ENCODE measurements around the gene LSAMP. TPM values are rescaled to one million over a fixed set of nuclear protein-coding genes. Genes with fewer than 3 reads are reported as not detected.
"Not testable (repeated sequence)": the region's sequence is repeated elsewhere in the genome, so short reads cannot be mapped to it uniquely, and the experiment has no call there.

The LSAMP gene
- total and polyA plus RNA-seq, 2 of the 4 experiments (the other 2 are of a cell fraction) = 7.9 to 8.0 TPM

DNA sequence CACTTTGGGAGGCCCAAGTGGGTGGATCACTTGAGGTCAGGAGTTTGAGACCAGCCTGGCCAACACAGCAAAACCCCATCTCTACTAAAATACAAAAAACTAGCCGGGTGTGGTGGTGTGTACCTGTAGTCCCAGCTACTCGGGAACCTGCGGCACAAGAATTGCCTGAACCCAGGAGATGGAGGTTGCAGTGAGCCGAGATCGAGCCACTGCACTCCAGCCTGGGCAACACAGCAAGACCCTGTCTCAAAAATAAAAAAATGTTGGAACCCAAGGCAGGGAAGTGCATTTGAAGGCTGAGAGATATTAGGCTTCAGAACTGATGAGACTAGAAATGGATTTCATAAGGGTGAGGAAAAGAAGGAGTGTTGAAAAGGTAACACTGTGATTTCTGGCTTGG lies 600.6 kb downstream of the LSAMP start:
- H3K4me3 ChIP-seq (ENCODE audit: insufficient read depth, low read depth, low read length); H3K9ac ChIP-seq (ENCODE audit: low read depth, low read length); ATAC-seq (ENCODE audit: low read depth); CTCF ChIA-PET; H2BK15ac ChIP-seq (ENCODE audit: low read depth, low read length); H3K79me1 ChIP-seq (ENCODE audit: low read depth in 1 of 2, low read length in 2 of 2); H3K56ac ChIP-seq (ENCODE audit: extremely low read depth, insufficient read depth, low read length); H2AK5ac ChIP-seq (ENCODE audit: low read depth, low read length); H2BK5ac ChIP-seq (ENCODE audit: low read depth, low read length, poor library complexity, severe bottlenecking); H3K18ac ChIP-seq (ENCODE audit: low read depth, low read length); intact Hi-C loops (cut with micrococcal nuclease); H4K91ac ChIP-seq (ENCODE audit: insufficient read depth, low read depth, low read length); in situ Hi-C loops (cut with MboI; ENCODE audit: low sequenced_read_pairs); H3K9me3 ChIP-seq (ENCODE audit: control insufficient read depth, insufficient read depth, low read length); H3K14ac ChIP-seq (replicated peaks; ENCODE audit: low read depth, low read length); BruUV-seq (replicated peaks); H3K27ac ChIP-seq (ENCODE audit: insufficient read depth, low read length); H3K4me1 ChIP-seq (ENCODE audit: control insufficient read depth, insufficient read depth, low read length); H3K4ac ChIP-seq (ENCODE audit: low read depth, low read length); H3K36me3 ChIP-seq (ENCODE audit: control insufficient read depth, insufficient read depth, low read length); H2AK9ac ChIP-seq (replicated peaks; ENCODE audit: low read depth, low read length, poor library complexity); H4K20me1 ChIP-seq (ENCODE audit: insufficient read depth, low read length); H4K8ac ChIP-seq (ENCODE audit: low read depth in 2 of 2, low read length in 2 of 2); POLR2A ChIA-PET (ENCODE audit: unreplicated experiment); H2AFZ ChIP-seq (replicated peaks; ENCODE audit: low read length, poor library complexity); H2BK20ac ChIP-seq (ENCODE audit: low read depth, low read length); H3K23ac ChIP-seq (ENCODE audit: low read depth, low read length); H2BK120ac ChIP-seq (ENCODE audit: low read depth, low read length); dilution Hi-C loops (cut with HindIII; ENCODE audit: low sequenced_read_pairs, unreplicated experiment); H3K9me1 ChIP-seq (ENCODE audit: insufficient read depth, low read length); H3K4me2 ChIP-seq (ENCODE audit: low read depth, low read length); H4K5ac ChIP-seq (ENCODE audit: low read depth, low read length); DNase-seq; H3K27me3 ChIP-seq (ENCODE audit: control insufficient read depth, insufficient read depth, low read length): not testable (repeated sequence)
- WGBS, 2 experiments (ENCODE audit: extremely low coverage in 2 of 2, insufficient read length in 1 of 2) = 100% methylated on average over 4 of the region's 5 CpGs; no CpG with 5 or more reads in 1 of the 2 experiments
